Panc1 (cell line): ENCODE measurements around the gene CACNA1E.

Experiments used
- CTCF ChIP-seq: fragments of 450-650 bp; IDR thresholded peaks from 2 replicates; pipeline ENCODE4 v1.5.1; 2017; ENCODE audit warnings: mild to moderate bottlenecking
- POLR2AphosphoS5 ChIP-seq: IDR thresholded peaks from 2 replicates; pipeline ENCODE4 v1.6.1; 2012; ENCODE audit warnings: mild to moderate bottlenecking, low read depth, low read length, moderate library complexity

DNA sequence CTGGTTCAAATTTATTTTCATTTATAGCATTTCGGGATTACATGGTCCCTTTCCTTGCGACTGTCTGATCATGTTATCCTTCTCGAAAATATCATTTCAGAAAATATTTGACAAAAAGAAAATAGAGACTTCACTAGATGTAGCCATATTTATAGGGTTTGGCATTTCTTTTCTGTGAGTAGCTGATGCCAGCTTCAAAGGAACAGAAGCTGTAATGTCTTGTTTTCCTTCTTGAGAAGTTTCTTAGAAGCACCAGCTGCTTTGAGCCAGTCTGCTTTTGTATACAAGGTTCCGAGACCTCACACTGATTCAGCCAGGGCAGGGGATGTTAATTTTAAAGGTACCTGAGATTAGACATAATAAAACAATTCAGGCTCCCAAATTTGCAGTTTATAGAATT lies 329.9 kb downstream of the CACNA1E start:
- TF ChIP-seq CTCF (no peak), POLR2AphosphoS5 (no peak)
